Measurements from ENCODE around the gene RANBP9.

Gene RANBP9

GRCh38 chr6:13700232-13700631 lies 11.4 kb downstream of the RANBP9 start:
- CTCF ChIA-PET = interaction anchor here (0.9 to 1.4 kb wide), 2 partner anchors 76 to 84 kb away, joined by 3 read pairs; no protein-coding TSS in a partner anchor
- peaks cover 27% of the 10 kb centered on the region for H3K36me3 Mint-ChIP-seq
- H3K27ac Mint-ChIP-seq = peak overlapping the region; percentile 3
- peaks cover 42% of the 10 kb centered on the region for H3K4me1 Mint-ChIP-seq
- no peak overlapping the region for H3K4me3 Mint-ChIP-seq
- DNase-seq = no peak
- no peaks in the 10 kb centered on the region for H3K9me3 Mint-ChIP-seq
- H3K27me3 Mint-ChIP-seq = no peaks in the 10 kb centered on the region

GRCh38 chr6:13698715-13699114 lies 12.9 kb downstream of the RANBP9 start:
- CTCF ChIA-PET = interaction anchor here (1.2 kb wide), 1 partner anchor 11 kb away, joined by 3 read pairs; no protein-coding TSS in a partner anchor
- Mint-ChIP-seq H3K4me3 (no peak overlapping the region), H3K27ac (no peak overlapping the region), H3K9me3 (no peaks in the 10 kb centered on the region), H3K4me1 (peaks cover 54% of the 10 kb centered on the region), H3K36me3 (peaks cover 34% of the 10 kb centered on the region), H3K27me3 (no peaks in the 10 kb centered on the region)
- no peak for DNase-seq

GRCh38 chr6:13697857-13698256 lies 13.8 kb downstream of the RANBP9 start:
- Mint-ChIP-seq H3K4me3 (no peak overlapping the region), H3K36me3 (peaks cover 39% of the 10 kb centered on the region), H3K4me1 (peaks cover 54% of the 10 kb centered on the region), H3K27ac (peak overlapping the region; percentile 65), H3K27me3 (no peaks in the 10 kb centered on the region), H3K9me3 (no peaks in the 10 kb centered on the region)
- DNase-seq = no peak
- CTCF ChIA-PET = no interaction called here

- DNase-seq = no peak
- no peaks in the 10 kb centered on the region for H3K9me3 Mint-ChIP-seq
- CTCF ChIA-PET = interaction anchor here (1.3 to 2.5 kb wide), 4 partner anchors 11 to 80 kb away, joined by 3 to 14 read pairs (median 5); partner anchors contain the start of genes NOL7 and RANBP9
- H3K4me1 Mint-ChIP-seq = peaks cover 52% of the 10 kb centered on the region
- H3K4me3 Mint-ChIP-seq = no peak overlapping the region
- peaks cover 46% of the 10 kb centered on the region for H3K36me3 Mint-ChIP-seq
- H3K27ac Mint-ChIP-seq = no peak overlapping the region
- H3K27me3 Mint-ChIP-seq = no peaks in the 10 kb centered on the region
These were observed 15.4 kb downstream of the RANBP9 start for GRCh38 chr6:13696226-13696625.

- no peak for DNase-seq
- Mint-ChIP-seq H3K36me3 (peaks cover 48% of the 10 kb centered on the region), H3K27me3 (no peaks in the 10 kb centered on the region), H3K27ac (peak overlapping the region; percentile 78), H3K9me3 (no peaks in the 10 kb centered on the region), H3K4me3 (no peak overlapping the region), H3K4me1 (peaks cover 52% of the 10 kb centered on the region)
- CTCF ChIA-PET = interaction anchor here (1.2 to 2.5 kb wide), 6 partner anchors 9 to 79 kb away, joined by 3 to 14 read pairs (median 6); partner anchors contain the start of genes NOL7 and RANBP9
These were observed 16.4 kb downstream of the RANBP9 start for GRCh38 chr6:13695252-13695651.

- Mint-ChIP-seq H3K27ac (no peak overlapping the region), H3K9me3 (no peaks in the 10 kb centered on the region), H3K4me3 (no peak overlapping the region), H3K36me3 (peaks cover 51% of the 10 kb centered on the region), H3K4me1 (peaks cover 56% of the 10 kb centered on the region), H3K27me3 (no peaks in the 10 kb centered on the region)
- no peak for DNase-seq
- CTCF ChIA-PET = interaction anchor here (1.2 to 2.0 kb wide), 3 partner anchors 10 to 17 kb away, joined by 4 to 7 read pairs (median 6); partner anchors contain the start of gene RANBP9
These were observed 17.1 kb downstream of the RANBP9 start for GRCh38 chr6:13694562-13694961.

- Mint-ChIP-seq H3K4me3 (no peak overlapping the region), H3K27ac (peak overlapping the region; percentile 50), H3K9me3 (no peaks in the 10 kb centered on the region), H3K36me3 (peaks cover 59% of the 10 kb centered on the region), H3K27me3 (no peaks in the 10 kb centered on the region), H3K4me1 (peaks cover 53% of the 10 kb centered on the region)
- no peak for DNase-seq
- CTCF ChIA-PET = no interaction called here
These were observed 22.0 kb downstream of the RANBP9 start for GRCh38 chr6:13689511-13690256.

- no peak overlapping the region for H3K4me3 Mint-ChIP-seq
- peak overlapping the region; percentile 87 for H3K27ac Mint-ChIP-seq
- DNase-seq = no peak
- H3K27me3 Mint-ChIP-seq = no peaks in the 10 kb centered on the region
- CTCF ChIA-PET = interaction anchor here (0.6 kb wide), 1 partner anchor 50 kb away, joined by 3 read pairs; no protein-coding TSS in a partner anchor
- H3K9me3 Mint-ChIP-seq = no peaks in the 10 kb centered on the region
- H3K36me3 Mint-ChIP-seq = peaks cover 61% of the 10 kb centered on the region
- peaks cover 53% of the 10 kb centered on the region for H3K4me1 Mint-ChIP-seq
These were observed 22.9 kb downstream of the RANBP9 start for GRCh38 chr6:13688692-13689196.

- no peak for DNase-seq
- peaks cover 59% of the 10 kb centered on the region for H3K36me3 Mint-ChIP-seq
- no peak overlapping the region for H3K4me3 Mint-ChIP-seq
- H3K27ac Mint-ChIP-seq = peak overlapping the region; percentile 87
- no peaks in the 10 kb centered on the region for H3K9me3 Mint-ChIP-seq
- H3K27me3 Mint-ChIP-seq = no peaks in the 10 kb centered on the region
- peaks cover 56% of the 10 kb centered on the region for H3K4me1 Mint-ChIP-seq
- CTCF ChIA-PET = no interaction called here
These were observed 23.7 kb downstream of the RANBP9 start for GRCh38 chr6:13687917-13688351.

GRCh38 chr6:13684855-13685254 lies 26.8 kb downstream of the RANBP9 start:
- Mint-ChIP-seq H3K9me3 (peaks cover 4% of the 10 kb centered on the region), H3K36me3 (peaks cover 52% of the 10 kb centered on the region), H3K27me3 (no peaks in the 10 kb centered on the region), H3K4me1 (peaks cover 67% of the 10 kb centered on the region), H3K4me3 (no peak overlapping the region), H3K27ac (no peak overlapping the region)
- CTCF ChIA-PET = interaction anchor here (1.5 kb wide), 1 partner anchor 11 kb away, joined by 6 read pairs; no protein-coding TSS in a partner anchor
- DNase-seq = no peak

GRCh38 chr6:13683038-13683437 lies 28.6 kb downstream of the RANBP9 start:
- H3K4me1 Mint-ChIP-seq = peaks cover 58% of the 10 kb centered on the region
- peak overlapping the region; percentile 22 for H3K27ac Mint-ChIP-seq
- DNase-seq = no peak
- H3K27me3 Mint-ChIP-seq = no peaks in the 10 kb centered on the region
- CTCF ChIA-PET = no interaction called here
- H3K36me3 Mint-ChIP-seq = peaks cover 49% of the 10 kb centered on the region
- H3K4me3 Mint-ChIP-seq = no peak overlapping the region
- H3K9me3 Mint-ChIP-seq = peaks cover 7% of the 10 kb centered on the region

GRCh38 chr6:13682346-13682745 lies 29.3 kb downstream of the RANBP9 start:
- CTCF ChIA-PET = interaction anchor here (1.5 kb wide), 1 partner anchor 11 kb away, joined by 4 read pairs; no protein-coding TSS in a partner anchor
- H3K27ac Mint-ChIP-seq = peak overlapping the region; percentile 90

GRCh38 chr6:13681305-13682061 lies 30.2 kb downstream of the RANBP9 start:
- peak overlapping the region; percentile 12 for H3K4me3 Mint-ChIP-seq
- H3K9me3 Mint-ChIP-seq = peaks cover 15% of the 10 kb centered on the region
- peak; percentile 39 for DNase-seq
- H3K27me3 Mint-ChIP-seq = no peaks in the 10 kb centered on the region
- H3K4me1 Mint-ChIP-seq = peaks cover 46% of the 10 kb centered on the region
- peaks cover 44% of the 10 kb centered on the region for H3K36me3 Mint-ChIP-seq
- peak overlapping the region; percentile 90 for H3K27ac Mint-ChIP-seq
- CTCF ChIA-PET = interaction anchor here (1.5 kb wide), 2 partner anchors 10 to 113 kb away, joined by 3 to 4 read pairs; no protein-coding TSS in a partner anchor

More at GRCh38 chr6:13682346-13682745, 29.3 kb downstream of the RANBP9 start:
- no peak for DNase-seq
- no peak overlapping the region for H3K4me3 Mint-ChIP-seq
- peaks cover 7% of the 10 kb centered on the region for H3K9me3 Mint-ChIP-seq
- peaks cover 52% of the 10 kb centered on the region for H3K4me1 Mint-ChIP-seq
- H3K36me3 Mint-ChIP-seq = peaks cover 46% of the 10 kb centered on the region
- no peaks in the 10 kb centered on the region for H3K27me3 Mint-ChIP-seq

GRCh38 chr6:13680448-13680968 lies 31.1 kb downstream of the RANBP9 start:
- Mint-ChIP-seq H3K9me3 (peaks cover 15% of the 10 kb centered on the region), H3K4me3 (no peak overlapping the region), H3K36me3 (peaks cover 46% of the 10 kb centered on the region), H3K4me1 (peaks cover 47% of the 10 kb centered on the region), H3K27ac (peak overlapping the region; percentile 90), H3K27me3 (no peaks in the 10 kb centered on the region)
- CTCF ChIA-PET = interaction anchor here (1.5 kb wide), 1 partner anchor 114 kb away, joined by 3 read pairs; no protein-coding TSS in a partner anchor
- no peak for DNase-seq
